Muscle of leg (tissue), 11 donors: ENCODE measurements around the gene CNKSR3. TPM values are rescaled to one million over a fixed set of nuclear protein-coding genes. Genes with fewer than 3 reads are reported as not detected.

Source experiments
- DNase-seq: peaks from one replicate; pipeline ENCODE4 v3.0.0; 2013
- H3K27ac ChIP-seq: one replicate; pipeline ENCODE4 v1.5.1; 2013; ENCODE audit warnings: mild to moderate bottlenecking, low read length, control low read depth
- H3K27me3 ChIP-seq: one replicate; pipeline ENCODE4 v1.6.1; 2013; ENCODE audit warnings: low read length; ENCODE audit not compliant: control insufficient read depth, insufficient read depth
- H3K36me3 ChIP-seq: one replicate; pipeline ENCODE4 v1.6.1; 2013; ENCODE audit warnings: low read length; ENCODE audit not compliant: control insufficient read depth, insufficient read depth
- H3K4me1 ChIP-seq: one replicate; pipeline ENCODE4 v1.6.1; 2013; ENCODE audit warnings: low read length; ENCODE audit not compliant: control insufficient read depth, insufficient read depth
- H3K4me3 ChIP-seq: one replicate; pipeline ENCODE4 v1.5.1; 2013; ENCODE audit warnings: low read length, control low read depth
- H3K9me3 ChIP-seq: replicated peaks from 2 replicates; pipeline ENCODE4 v1.6.1; 2013; ENCODE audit warnings: low read depth, low read length; ENCODE audit not compliant: control insufficient read depth
- WGBS: methylation state at CpG from one replicate; pipeline ENCODE4 v1.1.5; 2013; ENCODE audit warnings: missing lambda C conversion rate; ENCODE audit not compliant: insufficient coverage; 5-methylcytosine and 5-hydroxymethylcytosine counted together
- polyA plus RNA-seq, 8 donors: library from polyadenylated mRNA; unstranded; fragments of 120-200 nt; gene quantifications; one replicate each; pipeline versions ENCODE4 v1.2.1 to v1.2.3, GENCODE V29; 2013; ENCODE audit warnings: inconsistent platforms in 1 of 8, low replicate concordance in 1 of 8; ENCODE audit not compliant: insufficient read length in 8 of 8, insufficient read depth in 1 of 8
- total RNA-seq: library from RNA; stranded (reverse); fragments of 120-200 nt; gene quantifications from one replicate; pipeline ENCODE4 v1.2.4, GENCODE V29; 2013

CNKSR3 gene
- total and polyA plus RNA-seq, 9 donors, result 11.6 to 22.1 (median 14.7) TPM

DNA sequence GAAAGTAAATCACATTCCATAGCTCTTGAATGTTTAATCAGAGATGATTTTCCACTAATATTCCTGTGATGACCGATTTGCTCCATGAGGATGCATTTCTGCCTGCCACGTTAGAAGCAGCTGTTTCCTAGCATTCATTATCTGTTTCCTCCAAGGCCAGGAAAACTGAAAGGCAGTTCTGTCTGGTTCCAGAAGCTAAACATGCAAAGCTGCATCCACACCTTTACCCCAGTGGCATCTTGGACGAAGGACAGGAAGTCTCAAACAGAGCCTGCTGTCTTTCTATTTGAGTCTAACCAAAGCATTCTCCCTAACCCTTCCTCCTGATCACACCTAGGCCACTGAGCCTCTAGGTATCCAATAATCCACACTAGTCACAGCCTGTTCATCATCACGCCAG is 27.6 kb downstream of the CNKSR3 start:
- Histone ChIP-seq H3K4me1 (peaks cover 32% of the 10 kb centered on the region), H3K27ac (peak overlapping the region; percentile 86)

GRCh38 chr6:154481521-154482013 is 28.9 kb downstream of the CNKSR3 start:
- Histone ChIP-seq H3K4me3 (no peak overlapping the region), H3K4me1 (peaks cover 37% of the 10 kb centered on the region), H3K36me3 (no peaks in the 10 kb centered on the region), H3K9me3 (no peaks in the 10 kb centered on the region), H3K27me3 (no peaks in the 10 kb centered on the region), H3K27ac (peak overlapping the region; percentile 16)
- DNase-seq, result no peak
- 93% methylated on average over 3 of the region's 3 CpGs for WGBS

More for the DNA sequence above, 27.6 kb downstream of the CNKSR3 start:
- 35% methylated on average over 3 of the region's 4 CpGs for WGBS
- Histone ChIP-seq H3K4me3 (no peak overlapping the region), H3K36me3 (no peaks in the 10 kb centered on the region), H3K27me3 (no peaks in the 10 kb centered on the region), H3K9me3 (no peaks in the 10 kb centered on the region)
- peak; percentile 89 for DNase-seq

GRCh38 chr6:154479771-154480639 is 30.5 kb downstream of the CNKSR3 start:
- Histone ChIP-seq H3K27me3 (no peaks in the 10 kb centered on the region), H3K4me3 (no peak overlapping the region), H3K36me3 (no peaks in the 10 kb centered on the region), H3K9me3 (no peaks in the 10 kb centered on the region), H3K4me1 (peaks cover 37% of the 10 kb centered on the region), H3K27ac (peak overlapping the region; percentile 92)
- WGBS, result 89% methylated on average over 6 of the region's 12 CpGs
- peak; percentile 74 for DNase-seq

- 0% methylated on average over 1 of the region's 9 CpGs for WGBS
- Histone ChIP-seq H3K36me3 (no peaks in the 10 kb centered on the region), H3K4me1 (peaks cover 37% of the 10 kb centered on the region), H3K27me3 (no peaks in the 10 kb centered on the region), H3K27ac (peak overlapping the region; percentile 92), H3K9me3 (no peaks in the 10 kb centered on the region), H3K4me3 (no peak overlapping the region)
- DNase-seq, result peak; percentile 66
Observed at GRCh38 chr6:154479351-154479769, 31.1 kb downstream of the CNKSR3 start.

DNA sequence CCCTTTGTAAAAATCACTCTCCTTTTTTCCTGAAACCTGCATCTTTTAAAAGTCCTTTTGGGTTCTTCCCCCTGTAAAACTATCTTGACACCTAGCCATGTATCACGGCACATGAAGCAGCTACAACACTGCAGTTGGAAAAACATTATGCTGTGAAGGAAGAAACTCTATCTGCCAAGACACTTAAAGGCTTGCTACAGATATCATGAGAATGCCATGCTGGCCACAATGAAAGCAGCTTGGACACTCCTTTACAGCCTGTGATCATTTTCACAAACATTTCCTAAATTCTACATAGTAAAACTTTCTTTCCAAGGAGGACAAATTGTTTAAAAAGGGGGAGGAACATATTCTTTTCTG is 31.8 kb downstream of the CNKSR3 start:
- no peaks in the 10 kb centered on the region for H3K27me3 ChIP-seq
- H3K36me3 ChIP-seq, result no peaks in the 10 kb centered on the region
- H3K4me1 ChIP-seq, result peaks cover 36% of the 10 kb centered on the region
- H3K4me3 ChIP-seq, result no peak overlapping the region
- H3K9me3 ChIP-seq, result no peaks in the 10 kb centered on the region
- no CpG with 5 or more reads among the region's 1 CpG for WGBS
- H3K27ac ChIP-seq, result peak overlapping the region; percentile 92
- DNase-seq, result peak; percentile 83

GRCh38 chr6:154478021-154478700 is 32.3 kb downstream of the CNKSR3 start:
- Histone ChIP-seq H3K4me3 (no peak overlapping the region), H3K4me1 (peaks cover 31% of the 10 kb centered on the region), H3K9me3 (no peaks in the 10 kb centered on the region), H3K27me3 (no peaks in the 10 kb centered on the region), H3K36me3 (no peaks in the 10 kb centered on the region), H3K27ac (peak overlapping the region; percentile 92)
- 63% methylated on average over 7 of the region's 12 CpGs for WGBS
- DNase-seq, result peak; percentile 60

DNA sequence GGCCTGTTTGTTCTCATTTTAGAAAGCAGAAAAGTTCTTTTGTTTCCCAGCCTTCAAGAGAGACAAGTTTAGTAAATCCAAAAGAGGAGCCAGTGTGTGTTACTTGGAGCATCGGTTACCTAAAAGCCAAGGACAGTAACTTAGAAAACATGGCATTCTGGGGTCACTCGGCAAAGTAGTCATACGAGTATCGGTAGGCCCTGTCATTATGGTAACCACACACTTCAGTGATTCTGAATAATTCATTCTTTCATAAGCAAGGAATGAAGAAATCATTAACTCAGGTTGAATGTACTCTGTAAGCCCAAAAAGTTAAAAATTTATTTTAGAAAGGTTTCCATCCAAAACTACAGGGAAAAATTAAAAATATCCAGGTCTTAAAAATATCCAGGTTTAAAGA is 34.0 kb downstream of the CNKSR3 start:
- WGBS, result 100% methylated on average over 1 of the region's 4 CpGs
- no peak overlapping the region for H3K27ac ChIP-seq
- no peak for DNase-seq

DNA sequence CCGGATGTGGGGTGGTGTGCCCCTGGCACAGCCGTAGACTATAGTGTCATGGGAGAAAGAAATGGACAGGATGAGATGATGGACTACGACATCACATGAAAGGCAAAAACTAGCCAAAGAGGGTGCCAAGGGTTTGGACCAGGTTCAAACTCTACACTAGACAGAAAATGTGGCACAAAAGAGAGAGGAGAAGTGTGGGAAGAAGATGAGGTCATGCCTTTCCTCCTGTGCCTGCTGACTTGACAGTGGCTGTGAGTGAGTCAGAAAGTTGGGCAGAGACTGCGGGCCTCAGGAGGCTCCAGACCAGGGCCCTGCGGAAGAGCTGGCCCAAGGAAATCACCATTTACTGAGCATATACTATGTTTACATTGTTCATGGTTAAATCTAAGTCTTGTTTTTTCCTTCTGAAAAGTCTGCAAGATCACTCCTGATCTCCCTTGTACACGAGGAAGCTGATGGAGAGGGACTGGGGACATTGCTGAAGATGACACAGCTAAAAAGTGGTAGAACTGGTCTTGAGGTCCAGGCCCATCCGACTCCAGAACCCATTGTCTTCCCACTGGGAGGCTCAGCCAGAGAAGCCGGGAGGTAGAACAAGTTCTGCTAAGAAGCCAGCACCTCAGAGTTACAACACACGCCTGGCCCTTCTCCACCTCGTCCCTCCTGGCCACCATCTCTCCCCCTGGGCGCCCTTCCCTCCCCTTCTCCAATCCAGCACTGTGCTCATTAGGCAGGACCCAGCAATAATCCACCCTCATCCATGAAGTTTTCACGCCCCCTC is 35.6 kb downstream of the CNKSR3 start:
- Histone ChIP-seq H3K4me1 (peaks cover 16% of the 10 kb centered on the region), H3K27ac (no peak overlapping the region), H3K27me3 (no peaks in the 10 kb centered on the region), H3K4me3 (no peak overlapping the region), H3K36me3 (no peaks in the 10 kb centered on the region), H3K9me3 (peaks cover 6% of the 10 kb centered on the region)
- no peak for DNase-seq
- WGBS, result 94% methylated on average over 8 of the region's 12 CpGs

More for the DNA sequence above, 34.0 kb downstream of the CNKSR3 start:
- Histone ChIP-seq H3K36me3 (no peaks in the 10 kb centered on the region), H3K9me3 (no peaks in the 10 kb centered on the region), H3K4me1 (peaks cover 22% of the 10 kb centered on the region), H3K4me3 (no peak overlapping the region), H3K27me3 (no peaks in the 10 kb centered on the region)

- DNase-seq, result no peak
- Histone ChIP-seq H3K27ac (no peak overlapping the region), H3K4me3 (no peak overlapping the region), H3K27me3 (no peaks in the 10 kb centered on the region), H3K9me3 (peaks cover 6% of the 10 kb centered on the region), H3K4me1 (peaks cover 10% of the 10 kb centered on the region), H3K36me3 (no peaks in the 10 kb centered on the region)
- 86% methylated on average over 7 of the region's 9 CpGs for WGBS
Observed at GRCh38 chr6:154473324-154473723, 37.2 kb downstream of the CNKSR3 start.
